ENCODE data around the gene RNU6-1. TPM values are rescaled to one million over a fixed set of nuclear protein-coding genes. Genes with fewer than 3 reads are reported as not detected.

RNU6-1 gene
- total RNA-seq, 3 donors from 2014 or later: not detected

- Histone ChIP-seq H3K36me3 (no peaks in the 10 kb centered on the region), H3K4me1 (no peaks in the 10 kb centered on the region), H3K9me3 (no peaks in the 10 kb centered on the region), H3K4me3 (no peak overlapping the region), H3K27ac (no peak overlapping the region), H3K27me3 (no peaks in the 10 kb centered on the region)
- TF ChIP-seq CTCF (IDR thresholded peaks at IDR 0.05): no peak
- TF ChIP-seq POLR2A (IDR thresholded peaks at IDR 0.05): no peak
- peak in 1 of 2 donors; percentile 30 for DNase-seq (ENCODE audit: low spot score in 2 of 2)
- intact Hi-C loops (cut with DNase I; ENCODE audit: low total_unique reads): no loop called here
These were observed 30.4 kb downstream of the RNU6-1 start for GRCh38 chr15:67809441-67809840.

- TF ChIP-seq CTCF (IDR thresholded peaks at IDR 0.05) (no peak), POLR2A (IDR thresholded peaks at IDR 0.05) (no peak), POLR2AphosphoS5 (IDR thresholded peaks at IDR 0.05) (no peak)
- no peaks in the 10 kb centered on the region for H3K4me1 ChIP-seq
- no peak overlapping the region for H3K27ac ChIP-seq
- H3K9me3 ChIP-seq: no peaks in the 10 kb centered on the region
- H3K36me3 ChIP-seq: no peaks in the 10 kb centered on the region
- intact Hi-C loops (cut with DNase I; ENCODE audit: low total_unique reads): no loop called here
- H3K27me3 ChIP-seq: no peaks in the 10 kb centered on the region
- peak in 1 of 2 donors; percentile 35 for DNase-seq (ENCODE audit: low spot score in 2 of 2)
- H3K4me3 ChIP-seq: no peak overlapping the region
These were observed 31.0 kb downstream of the RNU6-1 start for GRCh38 chr15:67808821-67809220.

GRCh38 chr15:67807836-67808235, 32.0 kb downstream of the RNU6-1 start:
- no peaks in the 10 kb centered on the region for H3K36me3 ChIP-seq
- no peaks in the 10 kb centered on the region for H3K4me1 ChIP-seq
- no peaks in the 10 kb centered on the region for H3K9me3 ChIP-seq
- TF ChIP-seq POLR2A (IDR thresholded peaks at IDR 0.05): no peak
- TF ChIP-seq CTCF (IDR thresholded peaks at IDR 0.05): no peak
- no peak for TF ChIP-seq POLR2AphosphoS5 (IDR thresholded peaks at IDR 0.05)
- no peak overlapping the region for H3K27ac ChIP-seq
- DNase-seq (ENCODE audit: low spot score in 2 of 2): peak in 1 of 2 donors; percentile 14
- H3K27me3 ChIP-seq: no peaks in the 10 kb centered on the region
- no peak overlapping the region for H3K4me3 ChIP-seq
- intact Hi-C loops (cut with DNase I; ENCODE audit: low total_unique reads): no loop called here

- Histone ChIP-seq H3K9me3 (no peaks in the 10 kb centered on the region), H3K4me3 (no peak overlapping the region), H3K27ac (no peak overlapping the region), H3K4me1 (no peaks in the 10 kb centered on the region), H3K36me3 (no peaks in the 10 kb centered on the region), H3K27me3 (no peaks in the 10 kb centered on the region)
- DNase-seq (ENCODE audit: low spot score in 2 of 2): no peak
- intact Hi-C loops (cut with DNase I; ENCODE audit: low total_unique reads): no loop called here
- no peak for TF ChIP-seq POLR2A (IDR thresholded peaks at IDR 0.05)
- no peak for TF ChIP-seq CTCF (IDR thresholded peaks at IDR 0.05)
- no peak for TF ChIP-seq POLR2AphosphoS5 (IDR thresholded peaks at IDR 0.05)
These were observed 32.7 kb downstream of the RNU6-1 start for GRCh38 chr15:67807141-67807540.

GRCh38 chr15:67806536-67806935, 33.3 kb downstream of the RNU6-1 start:
- DNase-seq (ENCODE audit: low spot score in 2 of 2): no peak
- intact Hi-C loops (cut with DNase I; ENCODE audit: low total_unique reads): no loop called here
- no peak overlapping the region for H3K4me3 ChIP-seq
- no peaks in the 10 kb centered on the region for H3K27me3 ChIP-seq
- no peaks in the 10 kb centered on the region for H3K9me3 ChIP-seq
- no peak overlapping the region for H3K27ac ChIP-seq
- TF ChIP-seq POLR2A (IDR thresholded peaks at IDR 0.05): no peak
- no peak for TF ChIP-seq CTCF (IDR thresholded peaks at IDR 0.05)
- no peak for TF ChIP-seq POLR2AphosphoS5 (IDR thresholded peaks at IDR 0.05)
- no peaks in the 10 kb centered on the region for H3K4me1 ChIP-seq
- H3K36me3 ChIP-seq: no peaks in the 10 kb centered on the region

Data from breast epithelium (tissue), 4 donors.